HepG2 (cell line): ENCODE measurements around the gene TNNI2. TPM values are rescaled to one million over a fixed set of nuclear protein-coding genes. Genes with fewer than 3 reads are reported as not detected.

ENCODE experiments used
- ATAC-seq: fragments of 200-7000 bp; cut with Tn5 transposase; 3 replicates; pipeline ENCODE4 v1.9.1; 2020; ENCODE audit warnings: mild to moderate bottlenecking, moderate library complexity
- BruUV-seq: library from RNA; stranded (reverse); fragments of 400-500 nt; replicated peaks from 2 replicates; lab custom pipeline; 2021; lab: Mats Ljungman, UMichigan
- CTCF ChIA-PET: fragments of 300-600 bp; formaldehyde crosslinking; extraction: SDS; loops from one replicate; lab custom pipeline; 2021; ENCODE audit warnings: low total read pairs, inconsistent platforms, low intra/inter-chr PET ratio; lab: Yijun Ruan, JAX
- POLR2A ChIA-PET: fragments of 350-600 bp; sonication (Branson Sonifier 250); formaldehyde crosslinking; loops from one replicate; lab custom pipeline; 2020; ENCODE audit warnings: antibody characterized with exemption, inconsistent platforms; lab: Yijun Ruan, JAX
- DNase-seq: peaks from one replicate; pipeline ENCODE4 v3.0.0-alpha.2; 2015; ENCODE audit warnings: low spot score
- FAIRE-seq: peaks from 3 replicates; lab custom pipeline; 2011; peaks lifted over from hg19 to GRCh38; lab: Jason Lieb, UNC
- H2AFZ ChIP-seq: one replicate; pipeline ENCODE4 v1.6.1; 2011; ENCODE audit warnings: low read length, inconsistent platforms
- H3K27ac ChIP-seq: fragments of 300-600 bp; 3 replicates; pipeline ENCODE4 v1.8.0; 2011; ENCODE audit warnings: mixed run types, mild to moderate bottlenecking, mixed read lengths, low read length, inconsistent platforms; ENCODE audit not compliant: insufficient read depth; ENCODE audit errors: extremely low read length
- H3K27me3 ChIP-seq, 2 experiments: fragments of 200-600 bp in 1 of 2; 2 replicates in 1 of 2; 3 replicates in 1 of 2; pipeline versions ENCODE4 v1.6.0 to v1.8.0; 2011; ENCODE audit warnings: low read length in 2 of 2, mild to moderate bottlenecking in 2 of 2, moderate library complexity in 2 of 2, inconsistent platforms in 1 of 2; ENCODE audit not compliant: insufficient read depth in 2 of 2, control insufficient read depth in 1 of 2
- H3K36me3 ChIP-seq, 2 experiments: fragments of 200-600 bp in 1 of 2; replicated peaks in 1 of 2; 2 replicates in 1 of 2; 3 replicates in 1 of 2; pipeline versions ENCODE4 v1.5.1 to v1.8.0; 2011; ENCODE audit warnings: low read length in 2 of 2, inconsistent platforms in 1 of 2; ENCODE audit not compliant: insufficient read depth in 2 of 2, control insufficient read depth in 1 of 2
- H3K4me1 ChIP-seq: 2 replicates; pipeline ENCODE4 v1.5.1; 2012; ENCODE audit warnings: low read length, inconsistent platforms; ENCODE audit not compliant: insufficient read depth
- H3K4me2 ChIP-seq: 2 replicates; pipeline ENCODE4 v1.6.0; 2011; ENCODE audit warnings: low read depth, low read length, inconsistent platforms
- H3K4me3 ChIP-seq, 3 experiments: fragments of 200-600 bp in 1 of 3; sonication (generic), shearing (Covaris generic) in 1 of 3; replicated peaks in 1 of 3; 2 replicates each; pipeline ENCODE4 v1.5.1; 2011 to 2016; ENCODE audit warnings: low read length in 3 of 3, inconsistent platforms in 2 of 3, low read depth in 2 of 3, mild to moderate bottlenecking in 2 of 3, control low read depth in 1 of 3, mixed read lengths in 1 of 3; ENCODE audit not compliant: insufficient read depth in 1 of 3
- H3K79me2 ChIP-seq: one replicate; pipeline ENCODE4 v1.6.1; 2011; ENCODE audit warnings: low read length, inconsistent platforms; ENCODE audit not compliant: insufficient read depth
- H3K9ac ChIP-seq: 2 replicates; pipeline ENCODE4 v1.6.0; 2011; ENCODE audit warnings: mild to moderate bottlenecking, low read depth, low read length, inconsistent platforms; ENCODE audit not compliant: insufficient read depth
- H3K9me3 ChIP-seq: 2 replicates; pipeline ENCODE4 v1.5.1; 2012; ENCODE audit warnings: mild to moderate bottlenecking, low read length
- H4K20me1 ChIP-seq: 2 replicates; pipeline ENCODE4 v1.6.0; 2011; ENCODE audit warnings: inconsistent platforms, mild to moderate bottlenecking, low read length, moderate library complexity; ENCODE audit not compliant: insufficient read depth
- FIP1L1 ChIP-seq: fragments of 200-400 bp; formaldehyde crosslinking; IDR thresholded peaks from 2 replicates; pipeline ENCODE4 v1.6.1; 2018; ENCODE audit warnings: low read depth, mild to moderate bottlenecking, low read length, moderate library complexity, borderline replicate concordance; ENCODE audit not compliant: insufficient read depth
- NR2F1 ChIP-seq, 2 experiments: fragments of 450-650 bp in 1 of 2; formaldehyde crosslinking in 1 of 2; IDR thresholded peaks; 2 replicates each; pipeline versions ENCODE4 v1.5.0 to v1.6.1; 2016 to 2020; ENCODE audit warnings: mild to moderate bottlenecking in 1 of 2, missing compliant biosample characterization in 1 of 2, missing genetic modification reagents in 1 of 2, moderate library complexity in 1 of 2
- STAT6 ChIP-seq: sonication (generic); formaldehyde crosslinking; IDR thresholded peaks from 2 replicates; pipeline ENCODE4 v1.4.0; 2020; ENCODE audit warnings: missing genetic modification reagents, mild to moderate bottlenecking, borderline replicate concordance
- ZBTB25 ChIP-seq: IDR thresholded peaks from 2 replicates; pipeline ENCODE4 v1.6.1; 2018; ENCODE audit warnings: missing genetic modification reagents
- ZNF230 ChIP-seq: sonication (generic); formaldehyde crosslinking; IDR thresholded peaks from 2 replicates; pipeline ENCODE4 v1.4.0; 2020; ENCODE audit warnings: mild to moderate bottlenecking, missing genetic modification reagents
- ZNF281 ChIP-seq: sonication (generic); formaldehyde crosslinking; IDR thresholded peaks from 2 replicates; pipeline ENCODE4 v1.4.0; 2020; ENCODE audit warnings: missing genetic modification reagents, borderline replicate concordance
- ZNF543 ChIP-seq: sonication (generic); formaldehyde crosslinking; IDR thresholded peaks from 2 replicates; pipeline ENCODE4 v1.4.0; 2020; ENCODE audit warnings: mild to moderate bottlenecking, missing genetic modification reagents
- ZNF598 ChIP-seq: sonication (generic); formaldehyde crosslinking; IDR thresholded peaks from 2 replicates; pipeline ENCODE4 v1.5.1; 2020; ENCODE audit warnings: mild to moderate bottlenecking, missing genetic modification reagents, borderline replicate concordance
- ZNF687 ChIP-seq: sonication (generic); formaldehyde crosslinking; IDR thresholded peaks from 2 replicates; pipeline ENCODE4 v1.5.1; 2020; ENCODE audit warnings: mild to moderate bottlenecking, missing genetic modification reagents, moderate library complexity
- WGBS: methylation state at CpG from one replicate; pipeline ENCODE4 v1.1.6; 2017; ENCODE audit warnings: low lambda C conversion rate; 5-methylcytosine and 5-hydroxymethylcytosine counted together
- in situ Hi-C: cut with HindIII; loops from 2 replicates; pipeline ENCODE4 v1.10.0; 2017; ENCODE audit warnings: low pct_unique_long_range_greater_than_20kb; ENCODE audit not compliant: extremely low pct_ligation_motif_present
- intact Hi-C: fragments of 100-400 bp; cut with micrococcal nuclease; formaldehyde crosslinking; loops from one replicate; pipeline ENCODE4 v1.10.0; 2022; ENCODE audit not compliant: unreplicated experiment
- polyA plus RNA-seq, 8 experiments: library from polyadenylated mRNA; depleted of rRNA in 3 of 8; stranded (reverse) in 7 of 8; unstranded in 1 of 8; fragments of >200 nt; fragmentation: Illumina TruSeq in 4 of 8; extraction: Trizol in 4 of 8; gene quantifications; 2 replicates each; pipeline versions ENCODE4 v1.2.1 to v1.2.3, GENCODE V29; 2011 to 2016; ENCODE audit warnings: low read depth in 4 of 8, missing spikeins in 1 of 8, mixed read lengths in 1 of 8; ENCODE audit not compliant: insufficient read depth in 1 of 8
- total RNA-seq, 5 experiments: library from RNA; depleted of rRNA; stranded (reverse); fragments of >200 nt; fragmentation: Illumina TruSeq; extraction: Trizol; gene quantifications; 2 replicates each; pipeline ENCODE4 v1.2.3, GENCODE V29; 2016; ENCODE audit warnings: low read depth in 1 of 5

TNNI2 gene
- total and polyA plus RNA-seq, 2 of the 13 experiments (the other 11 are each of a cell fraction or from before 2014, with no cell fraction given): 7.2 to 12.0 TPM

- DNase-seq (peak; percentile 84), FAIRE-seq (peak; percentile 60), ATAC-seq (peak; percentile 92)
- H3K4me2 ChIP-seq: peak overlapping the region; percentile 31; the same call in 1 of the 2 replicates
- in situ Hi-C loops: no loop called here
- WGBS: 7% methylated on average over 3 of the region's 26 CpGs
- H3K36me3 ChIP-seq: no peaks in the 10 kb centered on the region
- no peak overlapping the region for H3K9ac ChIP-seq
- H3K27ac ChIP-seq: no peak overlapping the region
- BruUV-seq: no TSS peak
- H3K9me3 ChIP-seq: no peaks in the 10 kb centered on the region
- no peak overlapping the region for H3K4me3 ChIP-seq
- no peaks in the 10 kb centered on the region for H4K20me1 ChIP-seq
- POLR2A ChIA-PET: interaction anchor here (0.9 to 1.7 kb wide), 6 partner anchors 8 to 324 kb away, joined by 3 to 9 read pairs (median 6); no protein-coding TSS in a partner anchor
- H2AFZ ChIP-seq: no peak overlapping the region
- CTCF ChIA-PET: interaction anchor here (0.9 to 4.0 kb wide), 6 partner anchors 119 to 332 kb away, joined by 3 to 56 read pairs (median 10); no protein-coding TSS in a partner anchor
- H3K27me3 ChIP-seq: peaks cover 1 to 2% of the 10 kb centered on the region in 2 experiments; a peak in 3 of 5 replicates
- H3K4me1 ChIP-seq: peaks cover 57% of the 10 kb centered on the region
- intact Hi-C loops: no loop called here
- no peaks in the 10 kb centered on the region for H3K79me2 ChIP-seq
- TF ChIP-seq NR2F1 (CRISPR knock-in tag; IDR thresholded peaks at IDR 0.05) (peak; percentile 73 to 86; a peak in 3 of 4 replicates), ZBTB25 (CRISPR knock-in tag) (no peak), FIP1L1 (no peak), STAT6 (CRISPR knock-in tag) (no peak), ZNF543 (CRISPR knock-in tag) (0 out of 2 replicates have a peak, but pooled peaks have one; percentile 61), ZNF281 (CRISPR knock-in tag) (no peak), ZNF687 (CRISPR knock-in tag) (peak; percentile 94), ZNF230 (CRISPR knock-in tag) (no peak), ZNF598 (CRISPR knock-in tag) (peak; percentile 85; the same call in 1 of the 2 replicates)
Observed at GRCh38 chr11:1825039-1825740, 13.6 kb upstream of the TNNI2 start.
